BJ (cell line): ENCODE results near the gene NINL. TPM values are rescaled to one million over a fixed set of nuclear protein-coding genes. Genes with fewer than 3 reads are reported as not detected.

Source experiments
- CTCF ChIA-PET: fragments of 350-600 bp; formaldehyde crosslinking; extraction: SDS; loops from one replicate; lab custom pipeline; 2021; ENCODE audit warnings: antibody characterized with exemption, inconsistent platforms; lab: Yijun Ruan, JAX
- POLR2A ChIA-PET: fragments of 300-600 bp; sonication (Branson Sonifier 250); formaldehyde crosslinking; extraction: SDS; loops from one replicate; lab custom pipeline; 2021; ENCODE audit warnings: antibody characterized with exemption; lab: Charles Lee
- DNase-seq: peaks from one replicate; pipeline ENCODE4 v3.0.0-alpha.2; 2011; ENCODE audit warnings: low read depth
- H3K27me3 ChIP-seq: 2 replicates; pipeline ENCODE4 v1.6.0; 2011; ENCODE audit warnings: low read length; ENCODE audit not compliant: control insufficient read depth, insufficient read depth
- H3K36me3 ChIP-seq: 2 replicates; pipeline ENCODE4 v1.5.1; 2011; ENCODE audit warnings: low read length; ENCODE audit not compliant: control insufficient read depth, insufficient read depth
- H3K4me3 ChIP-seq: 2 replicates; pipeline ENCODE4 v1.5.1; 2011; ENCODE audit warnings: low read depth, mild to moderate bottlenecking, control low read depth, low read length
- CTCF ChIP-seq: IDR thresholded peaks from 2 replicates; pipeline ENCODE4 v1.5.1; 2011; ENCODE audit warnings: low read depth, mild to moderate bottlenecking, control low read depth, inconsistent platforms, low read length, moderate library complexity; ENCODE audit not compliant: insufficient read depth
- polyA plus RNA-seq: library from polyadenylated mRNA; depleted of rRNA; stranded (reverse); fragments of >200 nt; gene quantifications from 2 replicates; pipeline ENCODE4 v1.2.3, GENCODE V29; 2011

NINL gene
- polyA plus RNA-seq, 1 experiment, result 6.2 TPM

- ChIA-PET CTCF (no interaction called here), POLR2A (no interaction called here)
- Histone ChIP-seq H3K27me3 (no peaks in the 10 kb centered on the region), H3K36me3 (no peaks in the 10 kb centered on the region), H3K4me3 (no peak overlapping the region)
- no peak for DNase-seq
- no peak for TF ChIP-seq CTCF
These were observed 51.2 kb downstream of the NINL start for GRCh38 chr20:25533920-25534700.

GRCh38 chr20:25532971-25533391 is 52.4 kb downstream of the NINL start:
- ChIA-PET POLR2A (no interaction called here), CTCF (no interaction called here)
- TF ChIP-seq CTCF, result no peak
- Histone ChIP-seq H3K27me3 (no peaks in the 10 kb centered on the region), H3K36me3 (no peaks in the 10 kb centered on the region), H3K4me3 (no peak overlapping the region)
- DNase-seq, result no peak

- ChIA-PET POLR2A (no interaction called here), CTCF (interaction anchor here (1.0 to 1.4 kb wide), 2 partner anchors 8 to 10 kb away, joined by 5 to 8 read pairs; no protein-coding TSS in a partner anchor)
- Histone ChIP-seq H3K4me3 (no peak overlapping the region), H3K36me3 (no peaks in the 10 kb centered on the region), H3K27me3 (no peaks in the 10 kb centered on the region)
- no peak for DNase-seq
- no peak for TF ChIP-seq CTCF
These were observed 53.1 kb downstream of the NINL start for GRCh38 chr20:25532015-25532751.

GRCh38 chr20:25529295-25529951 is 55.9 kb downstream of the NINL start:
- TF ChIP-seq CTCF, result no peak
- Histone ChIP-seq H3K27me3 (no peaks in the 10 kb centered on the region), H3K36me3 (no peaks in the 10 kb centered on the region; the same call in 1 of the 2 replicates), H3K4me3 (no peak overlapping the region)
- ChIA-PET POLR2A (no interaction called here), CTCF (no interaction called here)
- no peak for DNase-seq

- Histone ChIP-seq H3K36me3 (no peaks in the 10 kb centered on the region; the same call in 1 of the 2 replicates), H3K4me3 (no peak overlapping the region), H3K27me3 (no peaks in the 10 kb centered on the region)
- no peak for TF ChIP-seq CTCF
- CTCF ChIA-PET, result no interaction called here
- DNase-seq, result no peak
- POLR2A ChIA-PET, result no interaction called here
These were observed 57.4 kb downstream of the NINL start for GRCh38 chr20:25527949-25528348.
